Measurements from ENCODE around the gene FASN.
A peak's percentile ranks its signal among the peaks of the same experiment; 100 is the strongest.

FASN gene

DNA sequence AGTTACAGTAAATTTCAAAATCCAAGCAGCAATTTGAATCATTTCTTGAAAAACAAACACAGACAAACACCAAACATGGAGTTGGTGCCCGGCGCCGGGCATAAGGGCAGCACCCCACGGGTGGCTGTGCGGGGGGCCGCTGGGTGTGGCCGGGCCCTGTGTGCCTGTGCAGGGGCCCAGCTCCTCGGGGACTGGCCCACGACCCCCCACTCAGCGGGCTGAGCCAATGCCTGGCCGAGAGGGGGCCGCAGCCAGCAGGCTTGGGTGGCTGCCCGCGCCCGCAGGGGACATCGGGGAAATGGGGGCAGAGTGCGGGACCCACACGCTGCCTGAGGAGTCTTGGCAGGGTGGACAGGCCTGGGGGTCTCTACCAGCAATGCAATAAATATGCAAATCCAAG is 19.6 kb downstream of the FASN start:
- FAIRE-seq (no peak), DNase-seq (ENCODE audit: insufficient read length, low spot score) (no peak)

DNA sequence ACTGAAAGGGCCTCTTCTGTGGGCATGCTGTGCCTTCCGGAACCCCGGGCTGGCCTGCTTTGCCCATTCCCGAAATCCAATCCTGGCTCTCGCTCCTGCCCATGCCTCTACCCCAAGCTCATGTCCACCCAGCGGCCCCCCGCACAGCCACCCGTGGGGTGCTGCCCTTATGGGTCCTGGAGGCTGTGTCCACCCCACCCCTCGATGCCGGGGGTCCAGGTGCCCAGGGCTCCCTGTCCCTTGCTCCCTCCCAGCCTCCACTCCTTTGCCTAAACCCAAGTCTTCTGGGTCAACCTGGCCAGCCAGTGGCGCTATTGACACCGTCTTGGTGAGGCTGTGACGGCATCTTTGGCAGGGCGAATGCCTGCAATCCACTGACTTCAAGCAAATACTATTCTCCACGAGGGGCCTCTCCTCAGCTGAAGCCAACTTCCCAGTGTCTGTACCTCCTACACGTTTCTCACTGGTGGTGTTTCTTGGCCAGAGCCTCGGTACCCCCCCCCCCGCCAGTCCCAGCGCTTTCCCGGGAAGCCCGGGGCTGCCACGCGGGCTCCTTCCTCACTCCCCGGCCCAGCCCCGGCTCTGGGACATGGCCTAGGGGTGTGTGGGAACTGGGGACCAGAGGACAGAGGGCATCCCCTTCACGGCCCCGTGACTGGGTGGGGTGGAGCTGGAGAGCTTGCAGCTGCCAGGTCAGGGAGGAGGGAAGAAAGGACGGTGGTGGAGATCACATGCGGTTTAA is 20.2 kb downstream of the FASN start:
- no peak for DNase-seq (ENCODE audit: insufficient read length, low spot score)
- no peak for FAIRE-seq

DNA sequence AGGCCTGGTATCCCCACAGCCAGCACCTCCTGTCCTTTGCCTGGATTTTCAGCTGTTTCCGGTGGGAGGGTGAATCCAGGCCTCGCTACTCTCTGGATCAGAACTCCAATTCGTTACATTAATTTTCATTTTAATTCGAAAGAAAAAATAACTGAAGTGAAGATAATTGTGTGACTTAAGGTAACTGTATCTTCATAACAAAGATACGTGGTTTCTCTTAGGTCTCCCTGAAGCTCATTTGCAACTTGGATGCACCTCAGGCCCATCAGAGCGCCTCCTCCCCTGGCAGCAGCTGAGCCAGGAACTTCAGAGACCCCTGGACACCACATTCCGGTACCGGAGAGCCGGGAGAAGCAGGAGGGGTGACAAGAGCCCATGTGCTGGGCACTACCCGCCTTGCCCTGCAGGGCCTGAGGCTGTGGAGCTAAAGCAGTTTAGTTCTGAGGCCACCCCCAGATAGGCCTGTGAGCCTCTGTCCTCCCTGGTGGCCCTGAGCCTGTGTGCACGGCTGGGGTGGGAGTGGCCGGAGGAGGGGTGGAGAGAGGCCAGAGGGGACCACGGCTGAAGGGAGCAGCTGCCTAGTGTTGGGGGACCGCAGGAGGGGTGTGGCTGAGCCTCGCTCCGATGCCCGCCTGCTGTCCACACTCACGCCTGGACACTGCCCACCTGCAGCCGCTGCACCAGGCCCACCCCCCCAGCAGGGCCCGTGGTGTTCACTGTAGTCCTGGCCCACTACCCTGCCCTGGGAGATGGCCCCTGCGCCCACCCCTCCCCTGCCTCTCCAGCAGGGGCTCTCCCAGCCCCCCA is 21.0 kb downstream of the FASN start:
- DNase-seq (ENCODE audit: insufficient read length, low spot score) (no peak), FAIRE-seq (no peak)

DNA sequence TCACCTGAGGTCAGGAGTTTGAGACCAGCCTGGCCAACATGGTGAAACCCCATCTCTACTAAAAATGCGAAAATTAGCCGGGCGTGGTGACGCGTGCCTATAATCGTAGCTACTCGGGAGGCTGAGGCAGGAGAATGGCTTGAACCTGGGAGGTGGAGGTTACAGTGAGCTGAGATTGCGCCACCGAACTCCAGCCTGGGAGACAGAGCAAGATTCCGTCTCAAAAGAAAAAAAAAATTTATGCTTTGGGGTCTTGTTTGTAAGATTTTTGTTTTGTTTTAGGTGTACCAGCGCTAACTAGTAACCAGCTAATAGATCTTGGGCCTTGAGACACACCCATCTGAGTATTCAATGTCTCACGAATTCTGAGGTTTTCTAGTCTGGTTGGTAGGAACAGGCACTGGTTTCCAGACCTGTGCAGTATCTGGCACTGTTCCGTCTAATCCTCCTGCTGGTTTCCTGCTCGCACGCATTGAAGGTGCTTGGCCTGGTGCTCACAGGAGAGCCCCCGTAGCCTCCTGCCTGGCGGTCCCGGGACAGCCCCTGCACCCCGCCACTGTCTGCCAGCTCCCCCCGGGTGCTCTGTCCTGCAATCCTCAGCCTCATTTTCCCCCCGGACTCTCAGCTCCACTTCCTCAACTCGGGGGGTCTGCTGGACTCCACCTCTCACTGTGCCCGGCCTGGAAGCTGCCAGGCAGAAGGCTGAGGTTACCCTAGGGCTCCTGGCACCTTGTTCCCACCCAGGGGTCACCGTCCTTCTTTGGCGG is 21.8 kb downstream of the FASN start:
- no peak for FAIRE-seq

DNA sequence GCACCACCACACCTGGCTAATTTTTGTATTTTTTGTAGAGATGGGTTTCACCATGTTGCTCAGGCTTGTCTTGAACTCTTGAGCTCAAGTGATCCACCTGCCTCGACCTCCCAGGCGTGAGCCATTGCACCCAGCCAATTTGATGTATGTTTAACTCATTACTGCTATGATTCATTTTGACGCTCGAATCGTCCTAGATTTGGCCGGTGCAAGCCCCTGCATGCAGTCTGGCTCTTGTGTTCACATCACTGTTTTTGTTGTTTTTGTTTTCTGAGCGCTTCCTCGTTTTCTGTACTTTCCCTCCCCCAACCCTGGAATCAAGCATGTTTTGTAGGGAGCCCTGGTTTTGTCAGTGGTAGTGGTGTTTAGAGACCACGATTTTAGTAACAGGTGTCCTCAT is 24.6 kb downstream of the FASN start:
- DNase-seq (ENCODE audit: insufficient read length, low spot score) (no peak), FAIRE-seq (no peak)

More for the DNA sequence above, 21.8 kb downstream of the FASN start:
- DNase-seq (ENCODE audit: insufficient read length, low spot score): no peak

DNA sequence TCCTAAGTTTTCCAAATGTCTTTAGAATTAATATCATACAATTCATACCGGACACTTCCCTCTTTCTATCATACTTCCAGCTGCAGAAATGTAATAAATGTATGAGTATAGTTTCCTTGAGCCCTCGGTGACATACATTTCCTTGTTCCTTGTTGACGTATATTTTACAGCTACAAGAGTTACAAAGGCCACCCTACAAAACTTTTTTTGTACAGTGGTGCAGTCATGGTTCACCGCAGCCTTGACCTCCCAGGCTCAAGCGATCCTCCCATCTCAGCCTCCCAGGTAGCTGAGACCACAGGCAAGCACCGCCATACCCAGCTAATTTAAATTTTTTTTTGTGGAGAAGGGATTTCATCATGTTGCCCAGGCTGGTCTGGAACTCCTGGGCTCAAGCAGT is 25.2 kb downstream of the FASN start:
- DNase-seq (ENCODE audit: insufficient read length, low spot score) (no peak), FAIRE-seq (no peak)

DNA sequence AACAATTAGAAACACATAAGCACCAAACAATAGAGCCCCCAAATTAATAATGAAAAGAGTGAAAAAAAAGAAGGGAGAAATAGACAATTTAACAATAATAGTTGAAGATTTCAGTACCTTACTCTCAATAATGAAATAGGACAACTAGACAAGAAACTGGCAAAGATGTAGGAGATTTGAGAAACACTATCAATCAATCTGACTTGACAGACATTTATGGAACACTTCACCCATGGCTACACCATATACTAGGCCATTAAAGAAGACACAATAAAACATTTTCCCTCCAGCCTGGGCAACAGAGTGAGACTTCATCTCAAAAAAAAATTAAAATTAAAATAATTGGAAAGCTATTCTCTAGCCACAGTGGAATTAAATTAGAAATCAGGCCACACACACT is 27.4 kb downstream of the FASN start:
- DNase-seq (ENCODE audit: insufficient read length, low spot score) (no peak), FAIRE-seq (no peak)

DNA sequence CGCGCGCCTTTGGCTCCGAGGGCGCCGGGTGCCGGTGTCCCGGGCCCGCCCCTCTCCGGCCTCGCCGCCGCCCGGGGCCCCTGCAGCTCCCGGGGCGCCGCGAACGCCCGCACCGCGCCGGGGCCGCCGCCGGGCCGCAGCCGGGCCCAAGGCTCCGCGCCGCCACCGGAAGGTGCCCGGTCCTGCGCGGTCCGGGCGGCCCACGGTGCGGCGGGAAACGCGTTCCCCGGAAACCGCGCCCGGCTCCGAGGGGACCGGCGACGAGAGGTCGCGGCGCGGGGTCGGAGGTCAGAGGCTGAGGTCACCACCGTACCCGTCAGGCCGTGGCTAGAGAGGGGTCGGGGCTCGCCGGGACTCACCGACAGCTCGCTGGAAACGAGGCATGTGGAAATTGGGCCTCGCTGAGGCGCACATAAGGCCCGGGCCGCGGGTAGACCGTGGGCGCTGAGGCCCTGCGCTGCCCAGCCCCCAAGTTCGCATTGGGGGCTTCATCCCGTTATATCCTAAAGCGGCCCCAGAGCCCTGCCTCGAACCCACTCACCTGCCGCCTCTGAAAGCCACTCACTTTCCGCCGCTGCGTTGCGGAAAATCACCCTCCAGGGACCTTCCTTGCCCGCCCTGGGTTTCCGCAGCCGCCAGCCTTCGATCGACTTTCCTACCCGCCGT is 32.3 kb downstream of the FASN start, which contains the start of gene DUS1L:
Gene DUS1L (minus strand): TSS at position 167 of the 666 bp plus-strand sequence. CDS start 745 bp downstream, outside the sequence.
- peak; percentile 97 for DNase-seq (ENCODE audit: insufficient read length, low spot score)

DNA sequence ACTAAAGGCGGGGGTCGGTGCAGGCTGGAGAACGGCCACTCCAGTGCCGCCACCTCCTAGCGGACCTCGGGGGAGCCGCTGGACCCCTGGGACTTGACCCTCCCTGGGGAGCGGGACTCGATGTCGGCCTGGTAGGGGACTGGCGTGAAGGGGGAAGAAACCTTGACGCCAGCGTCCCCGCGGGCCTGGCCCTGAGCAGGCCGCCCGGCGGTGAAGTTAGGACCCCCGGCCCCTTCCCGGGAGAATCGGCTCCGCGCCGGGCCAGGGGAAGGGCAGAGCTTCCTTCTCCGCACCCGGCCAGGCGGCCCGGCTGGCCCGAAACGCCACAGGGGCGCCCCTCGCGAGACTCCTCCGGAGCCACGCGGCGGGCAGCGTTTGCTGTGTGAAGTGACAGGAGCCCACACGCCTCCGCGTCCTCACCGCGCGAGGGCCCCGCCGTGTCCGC is 32.8 kb downstream of the FASN start:
- FAIRE-seq: no peak

More for the DNA sequence above, 32.3 kb downstream of the FASN start, which contains the start of gene DUS1L:
- peak; percentile 14 for FAIRE-seq

DNA sequence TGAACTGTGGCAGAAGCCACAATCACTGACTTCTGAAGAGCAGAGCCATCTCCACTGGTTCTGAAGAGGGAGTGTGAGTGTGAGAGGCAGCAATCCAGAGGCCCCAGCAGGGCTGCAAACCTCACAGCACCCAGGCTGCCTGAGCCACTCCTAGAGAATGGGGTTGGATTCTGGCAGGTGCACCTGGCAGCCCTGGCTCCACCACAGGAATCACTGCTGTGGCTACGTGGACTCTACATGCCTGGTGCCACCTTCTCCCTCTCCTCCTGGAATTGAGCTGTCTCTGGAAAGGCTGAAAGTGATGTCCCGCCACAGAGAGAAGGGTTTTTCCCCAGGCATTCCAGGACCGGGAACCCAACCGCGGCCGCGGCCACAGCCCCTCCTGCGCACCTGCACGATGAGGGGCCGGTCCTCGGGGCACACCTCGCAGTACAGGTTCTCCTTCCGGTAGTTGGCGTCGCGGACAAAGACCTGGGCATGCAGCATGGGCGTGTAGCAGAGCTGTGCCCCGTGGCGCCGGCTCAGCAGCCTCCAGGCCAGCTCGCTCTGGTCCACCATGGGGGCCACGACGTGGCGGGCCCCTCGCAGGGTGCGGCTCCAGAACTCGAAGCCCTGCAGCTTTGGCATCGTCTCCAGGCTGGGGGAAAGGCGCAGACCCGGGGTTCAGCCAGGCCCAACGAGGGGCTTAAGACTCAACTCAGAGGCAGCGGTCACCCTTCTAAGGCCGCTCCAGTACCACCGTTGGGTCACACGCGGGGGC is 33.4 kb downstream of the FASN start:
- FAIRE-seq (no peak), DNase-seq (ENCODE audit: insufficient read length, low spot score) (no peak)

More for the DNA sequence above, 32.8 kb downstream of the FASN start:
- peak; percentile 85 for DNase-seq (ENCODE audit: insufficient read length, low spot score)

DNA sequence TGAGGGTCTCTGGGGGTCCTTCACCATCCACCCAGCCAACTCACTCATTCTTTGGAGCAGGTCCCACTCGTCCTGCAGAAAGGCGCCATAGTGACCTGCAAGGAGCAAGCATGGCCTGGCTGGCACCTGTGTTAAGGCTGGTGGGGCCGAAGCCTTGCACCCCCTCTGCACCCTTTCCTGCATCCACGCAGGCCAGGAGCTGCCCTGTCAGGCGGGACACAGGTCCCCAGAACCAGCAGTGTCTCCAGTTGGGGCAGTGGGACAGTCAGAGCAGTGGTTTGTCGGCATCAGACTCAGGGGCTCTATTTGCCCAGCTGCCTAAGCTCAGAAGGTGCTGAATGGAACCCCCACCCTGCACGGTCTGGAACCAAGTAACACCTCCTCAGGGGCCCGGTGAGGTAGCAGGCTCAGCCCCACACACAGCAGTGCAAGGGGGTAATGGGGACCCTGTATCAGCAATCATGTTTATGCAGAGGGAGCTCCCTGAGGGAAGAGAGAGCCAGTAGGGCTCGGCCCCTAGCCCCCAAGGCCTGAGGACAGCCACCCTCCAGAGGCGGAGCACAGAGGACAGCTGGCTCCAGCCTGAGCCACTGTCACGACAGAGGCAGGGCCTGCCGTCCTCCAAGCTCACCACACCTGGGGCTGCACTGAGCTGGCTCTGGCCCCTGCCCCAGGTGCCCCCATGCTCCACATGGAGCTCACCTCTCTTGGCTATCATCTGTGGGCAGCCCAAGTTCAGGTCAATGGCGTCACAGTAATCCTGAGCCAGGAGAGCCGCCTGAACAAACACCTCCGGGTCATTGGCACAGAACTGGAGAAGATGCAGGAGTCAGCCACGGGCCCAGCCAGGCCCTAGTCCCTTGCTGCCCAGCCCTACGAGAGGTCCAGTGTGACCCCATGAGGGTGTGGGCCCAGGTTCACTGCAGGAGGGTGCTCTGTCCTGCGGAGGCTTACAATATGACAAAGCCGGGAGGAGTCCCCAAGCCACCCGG is 34.3 kb downstream of the FASN start:
- FAIRE-seq: no peak

DNA sequence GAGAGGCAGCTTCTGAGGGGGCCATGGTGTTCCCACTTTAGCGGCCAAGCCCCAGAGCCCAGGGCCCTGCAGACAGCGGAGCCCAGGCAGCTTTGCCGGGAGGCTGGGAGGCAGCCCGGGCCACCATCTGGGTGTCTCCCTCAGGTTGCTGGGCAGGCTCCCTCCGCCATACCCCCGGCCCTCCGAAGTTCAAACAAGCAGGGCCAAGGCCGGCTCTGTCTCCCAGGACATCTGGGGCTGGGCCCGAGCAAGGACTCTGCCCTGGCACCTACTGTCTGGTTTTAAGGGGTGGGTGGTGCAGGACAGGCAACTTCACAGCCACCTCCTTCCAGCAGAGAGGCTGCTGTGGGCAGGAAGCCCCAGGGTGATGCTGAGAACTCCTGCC is 35.1 kb downstream of the FASN start:
- DNase-seq (ENCODE audit: insufficient read length, low spot score) (no peak), FAIRE-seq (no peak)

More for the DNA sequence above, 34.3 kb downstream of the FASN start:
- no peak for DNase-seq (ENCODE audit: insufficient read length, low spot score)

DNA sequence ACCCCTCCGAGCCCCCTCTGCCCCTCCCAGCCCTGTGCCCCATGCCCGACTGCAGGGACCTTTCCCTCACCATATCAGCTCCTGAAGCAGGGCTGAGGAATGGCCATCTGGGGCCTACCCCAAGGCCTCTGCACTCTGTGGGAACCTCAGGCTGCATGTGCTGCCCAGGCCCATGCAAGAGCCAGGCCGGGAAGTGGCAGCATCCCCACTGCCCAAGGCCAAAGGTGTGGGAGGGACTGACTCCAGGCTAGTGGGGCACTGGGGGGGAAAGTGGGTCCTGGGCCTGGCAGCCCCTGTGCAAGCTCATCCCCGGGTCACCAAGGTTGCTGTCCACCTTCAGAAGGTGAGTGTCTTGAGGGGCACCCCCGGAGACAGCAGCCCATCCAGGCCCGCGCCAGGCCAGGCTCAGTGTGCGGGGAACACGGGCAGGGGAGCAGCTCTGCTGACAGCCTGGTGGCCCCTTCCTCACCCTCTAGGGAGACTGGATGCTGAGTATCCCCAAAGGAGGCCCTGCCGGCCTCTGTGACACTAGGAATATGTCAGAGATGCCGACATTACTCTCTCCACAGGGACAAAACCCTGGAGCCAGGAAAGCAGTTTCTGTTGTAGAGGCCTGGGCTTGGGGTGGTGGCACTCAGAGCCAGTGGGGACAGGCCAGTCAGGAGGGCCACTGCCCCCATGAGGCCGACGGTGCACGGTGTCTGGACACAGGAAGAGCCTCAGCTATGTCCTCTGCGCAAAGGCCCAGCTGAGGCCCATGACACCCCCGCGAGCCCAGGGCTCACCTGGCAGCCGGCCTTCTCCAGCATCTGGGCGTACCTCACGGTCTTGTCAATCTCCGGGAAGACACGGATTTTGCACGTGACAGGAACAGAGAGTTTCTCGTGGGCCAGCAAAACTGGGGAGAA is 35.7 kb downstream of the FASN start:
- DNase-seq (ENCODE audit: insufficient read length, low spot score) (no peak), FAIRE-seq (no peak)

DNA sequence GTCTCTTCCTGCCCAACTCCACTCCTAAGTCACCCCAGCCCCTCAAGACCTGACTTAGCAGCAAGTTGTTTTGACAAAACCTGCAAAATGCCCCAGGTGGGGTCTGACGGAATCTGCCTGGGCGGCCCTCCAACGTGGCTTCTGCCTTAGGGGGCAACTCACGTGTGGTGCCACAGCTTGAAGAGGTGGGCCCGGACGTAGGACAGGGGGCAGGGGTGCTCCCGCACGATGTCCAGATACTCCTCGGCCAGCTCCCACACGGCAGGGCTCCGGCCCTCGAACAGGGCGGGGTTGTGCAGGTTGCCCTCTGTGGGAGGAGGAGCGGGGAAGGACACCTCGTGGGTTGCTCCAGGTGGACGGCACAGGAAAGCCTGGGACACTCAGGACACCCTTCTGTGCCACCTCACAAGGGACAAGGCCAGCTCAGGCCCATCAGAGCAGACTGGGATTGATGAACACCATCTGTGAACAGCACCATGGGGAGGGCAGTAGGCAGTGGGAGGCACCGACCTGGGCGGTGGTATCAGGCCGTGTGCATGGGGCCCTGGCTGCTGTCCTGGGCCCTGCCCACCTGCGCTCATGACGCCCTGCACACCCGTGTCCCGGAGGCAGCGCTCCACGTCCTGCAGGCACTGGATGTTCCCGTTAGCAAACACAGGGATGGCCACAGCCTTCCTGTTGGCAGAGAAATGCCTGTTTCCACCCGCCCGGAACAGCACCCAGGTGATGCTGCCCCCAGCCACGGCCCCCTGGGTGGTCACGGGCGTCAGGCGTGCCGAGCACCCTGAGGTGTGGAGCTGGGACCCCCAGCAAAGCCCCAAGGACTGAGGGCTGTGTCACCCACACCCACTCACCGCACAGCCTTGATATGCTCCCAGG is 36.8 kb downstream of the FASN start:
- FAIRE-seq: no peak
- no peak for DNase-seq (ENCODE audit: insufficient read length, low spot score)

DNA sequence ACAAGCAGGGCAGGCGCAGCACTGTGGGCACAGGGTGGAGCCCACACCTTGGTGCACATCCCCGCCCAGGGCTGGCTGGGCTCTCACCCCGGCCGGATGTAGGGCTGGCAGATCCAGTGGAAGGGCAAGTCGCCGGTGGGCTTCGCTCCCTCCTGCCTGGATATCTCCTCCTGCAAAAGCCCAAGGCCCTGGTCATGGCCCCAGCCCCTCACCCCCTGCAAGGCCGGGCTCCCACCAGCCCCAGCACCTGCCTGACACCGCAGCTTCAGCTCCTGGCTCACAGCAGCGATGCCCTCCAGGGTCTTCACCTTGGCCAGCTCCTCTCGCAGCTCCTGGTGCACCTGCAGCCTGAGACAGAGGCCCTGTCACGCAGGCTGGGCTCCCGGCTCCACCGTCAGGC is 37.4 kb downstream of the FASN start:
- no peak for FAIRE-seq
- no peak for DNase-seq (ENCODE audit: insufficient read length, low spot score)

DNA sequence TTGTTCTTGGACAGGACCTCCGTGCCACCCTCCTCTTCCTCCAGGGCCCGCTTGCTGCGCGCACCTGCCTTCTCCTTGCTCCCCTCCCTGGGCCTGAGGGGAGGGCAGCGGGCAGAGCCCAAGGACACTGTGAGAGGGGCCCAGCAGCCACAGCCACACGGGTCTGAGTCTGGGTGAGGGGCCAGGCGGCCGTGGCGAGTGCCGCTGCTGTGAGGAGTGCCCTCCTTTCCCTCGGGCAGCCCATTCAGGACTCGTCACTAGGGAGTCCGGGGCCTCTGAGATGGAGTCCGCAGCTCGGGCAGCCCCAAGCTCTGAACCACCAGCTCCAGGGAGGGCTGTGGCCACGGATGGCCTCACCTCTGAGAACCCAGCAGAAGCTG is 38.0 kb downstream of the FASN start:
- FAIRE-seq (no peak), DNase-seq (ENCODE audit: insufficient read length, low spot score) (no peak)

Measured in GM19239 (cell line).